OCI-LY7 (cell line): ENCODE data around the gene NOTCH2.
"Not testable (repeated sequence)": the region's sequence is repeated elsewhere in the genome, so short reads cannot be mapped to it uniquely, and the experiment has no call there.

Source experiments
- EZH2phosphoT487 ChIP-seq: fragments of 200-600 bp; sonication (generic); IDR thresholded peaks from 2 replicates; pipeline ENCODE4 v1.6.1; 2018; ENCODE audit warnings: low read depth, borderline replicate concordance, mild to moderate bottlenecking, mixed run types, antibody characterized with exemption, low read length, moderate library complexity, mixed read lengths
- TF ChIP-seq, protein P1 (sequence below): fragments of 200-600 bp; sonication (generic); conservative IDR thresholded peaks from 2 replicates; pipeline ENCODE4 v1.5.1; 2014; ENCODE audit warnings: mild to moderate bottlenecking, antibody characterized with exemption, low read length, moderate library complexity, mixed read lengths

DNA sequence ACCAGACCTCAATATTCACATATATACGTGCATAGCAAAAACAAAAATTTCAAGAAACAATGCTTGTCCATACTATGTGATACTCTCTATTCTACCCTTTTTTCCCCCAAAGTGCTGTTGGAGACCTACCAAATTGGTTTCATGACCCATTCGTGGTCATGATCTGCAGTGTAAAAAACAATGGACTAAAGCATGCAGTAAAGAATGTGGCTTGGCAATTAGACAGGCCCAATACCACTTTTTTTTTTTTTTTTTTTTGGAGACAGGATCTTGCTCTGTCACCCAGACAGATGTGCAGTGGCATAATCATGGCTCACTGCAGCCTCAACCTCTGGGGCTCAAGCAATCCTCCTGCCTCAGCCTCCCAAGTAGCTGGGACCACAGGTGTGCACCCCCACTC, 21.3 kb downstream of the NOTCH2 start:
- TF ChIP-seq, protein P1, sequence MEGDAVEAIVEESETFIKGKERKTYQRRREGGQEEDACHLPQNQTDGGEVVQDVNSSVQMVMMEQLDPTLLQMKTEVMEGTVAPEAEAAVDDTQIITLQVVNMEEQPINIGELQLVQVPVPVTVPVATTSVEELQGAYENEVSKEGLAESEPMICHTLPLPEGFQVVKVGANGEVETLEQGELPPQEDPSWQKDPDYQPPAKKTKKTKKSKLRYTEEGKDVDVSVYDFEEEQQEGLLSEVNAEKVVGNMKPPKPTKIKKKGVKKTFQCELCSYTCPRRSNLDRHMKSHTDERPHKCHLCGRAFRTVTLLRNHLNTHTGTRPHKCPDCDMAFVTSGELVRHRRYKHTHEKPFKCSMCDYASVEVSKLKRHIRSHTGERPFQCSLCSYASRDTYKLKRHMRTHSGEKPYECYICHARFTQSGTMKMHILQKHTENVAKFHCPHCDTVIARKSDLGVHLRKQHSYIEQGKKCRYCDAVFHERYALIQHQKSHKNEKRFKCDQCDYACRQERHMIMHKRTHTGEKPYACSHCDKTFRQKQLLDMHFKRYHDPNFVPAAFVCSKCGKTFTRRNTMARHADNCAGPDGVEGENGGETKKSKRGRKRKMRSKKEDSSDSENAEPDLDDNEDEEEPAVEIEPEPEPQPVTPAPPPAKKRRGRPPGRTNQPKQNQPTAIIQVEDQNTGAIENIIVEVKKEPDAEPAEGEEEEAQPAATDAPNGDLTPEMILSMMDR, result not testable (repeated sequence)
- TF ChIP-seq EZH2phosphoT487, result not testable (repeated sequence)
